Measurements from ENCODE around the gene TSPAN6.

Gene TSPAN6

GRCh38 chrX:100648458-100649417 lies 12.1 kb upstream of the TSPAN6 start:
- Histone ChIP-seq H3K27ac (peak overlapping the region in 18 of 21 experiments; percentile 28 to 79 (median 54)), H3K4me3 (no peak overlapping the region)

- Histone ChIP-seq H3K27ac (peak overlapping the region in 6 of 21 experiments; percentile 0 to 75 (median 38)), H3K4me3 (no peak overlapping the region)
Measured at GRCh38 chrX:100647739-100648138, 11.1 kb upstream of the TSPAN6 start.

GRCh38 chrX:100647095-100647494 lies 10.5 kb upstream of the TSPAN6 start:
- Histone ChIP-seq H3K4me3 (no peak overlapping the region), H3K27ac (peak overlapping the region in 3 of 21 experiments; percentile 17 to 75 (median 59))

GRCh38 chrX:100645106-100645505 lies 8.5 kb upstream of the TSPAN6 start:
- Histone ChIP-seq H3K27ac (peak overlapping the region in 6 of 21 experiments; percentile 7 to 54 (median 32)), H3K4me3 (no peak overlapping the region)

GRCh38 chrX:100643956-100644860 lies 7.6 kb upstream of the TSPAN6 start, which contains the start of gene SRPX2:
Gene SRPX2 (plus strand): TSS chrX:100644199. CDS start chrX:100646323, 2,124 bp downstream.
- Histone ChIP-seq H3K4me3 (peak within 1 kb of the TSS in 1 of 7 experiments; percentile 12), H3K27ac (peak within 1 kb of the TSS in 12 of 21 experiments; percentile 7 to 65 (median 38))

GRCh38 chrX:100643212-100643611 lies 6.6 kb upstream of the TSPAN6 start:
- no peak overlapping the region for H3K4me3 ChIP-seq
- peak overlapping the region in 7 of 21 experiments; percentile 8 to 65 (median 36) for H3K27ac ChIP-seq

- Histone ChIP-seq H3K27ac (no peak overlapping the region), H3K4me3 (no peak overlapping the region)
Measured at GRCh38 chrX:100642290-100642689, 5.7 kb upstream of the TSPAN6 start.

GRCh38 chrX:100635989-100636320 lies 651 bp downstream of the TSPAN6 start:
- peak overlapping the region in 14 of 21 experiments; percentile 26 to 76 (median 67) for H3K27ac ChIP-seq
- peak overlapping the region; percentile 34 to 56 (median 50) for H3K4me3 ChIP-seq

GRCh38 chrX:100635040-100635439 lies 1.6 kb downstream of the TSPAN6 start:
- H3K4me3 ChIP-seq, result no peak overlapping the region
- no peak overlapping the region for H3K27ac ChIP-seq

- no peak overlapping the region for H3K27ac ChIP-seq
- no peak overlapping the region for H3K4me3 ChIP-seq
Measured at GRCh38 chrX:100625985-100626491, 10.6 kb downstream of the TSPAN6 start.

GRCh38 chrX:100623001-100623400 lies 13.6 kb downstream of the TSPAN6 start:
- Histone ChIP-seq H3K27ac (no peak overlapping the region), H3K4me3 (no peak overlapping the region)

- Histone ChIP-seq H3K4me3 (no peak overlapping the region), H3K27ac (no peak overlapping the region)
Measured at GRCh38 chrX:100615005-100615404, 21.6 kb downstream of the TSPAN6 start.

- no peak overlapping the region for H3K27ac ChIP-seq
- no peak overlapping the region for H3K4me3 ChIP-seq
Measured at GRCh38 chrX:100611951-100612350, 24.7 kb downstream of the TSPAN6 start.

- Histone ChIP-seq H3K4me3 (no peak overlapping the region), H3K27ac (no peak overlapping the region)
Measured at GRCh38 chrX:100609591-100609990, 27.0 kb downstream of the TSPAN6 start.

- no peak overlapping the region for H3K4me3 ChIP-seq
- no peak overlapping the region for H3K27ac ChIP-seq
Measured at GRCh38 chrX:100606753-100607152, 29.9 kb downstream of the TSPAN6 start.

- H3K4me3 ChIP-seq, result no peak overlapping the region
- H3K27ac ChIP-seq, result no peak overlapping the region
Measured at GRCh38 chrX:100600758-100601157, 35.8 kb downstream of the TSPAN6 start.

GRCh38 chrX:100600340-100600739 lies 36.3 kb downstream of the TSPAN6 start:
- no peak overlapping the region for H3K27ac ChIP-seq
- no peak overlapping the region for H3K4me3 ChIP-seq

- no peak overlapping the region for H3K27ac ChIP-seq
- no peak overlapping the region for H3K4me3 ChIP-seq
Measured at GRCh38 chrX:100599456-100599855, 37.1 kb downstream of the TSPAN6 start.

- Histone ChIP-seq H3K4me3 (no peak overlapping the region), H3K27ac (no peak overlapping the region)
Measured at GRCh38 chrX:100596601-100597000, 40.0 kb downstream of the TSPAN6 start.

GRCh38 chrX:100593581-100593980 lies 43.0 kb downstream of the TSPAN6 start:
- H3K4me3 ChIP-seq, result no peak overlapping the region
- no peak overlapping the region for H3K27ac ChIP-seq
